A549 (cell line): Measurements from ENCODE around the gene ACSBG1. TPM values are rescaled to one million over a fixed set of nuclear protein-coding genes. Genes with fewer than 3 reads are reported as not detected.

Experiments
- ATAC-seq, 2 experiments: fragments of 200-7000 bp in 1 of 2; fragments of >200 bp in 1 of 2; cut with Nextera tagmentation in 1 of 2; cut with Tn5 transposase in 1 of 2; 3 replicates each; pipeline versions ENCODE4 v1.8.0 to v1.9.1; 2018 to 2020; ENCODE audit warnings: mild to moderate bottlenecking in 1 of 2, moderate library complexity in 1 of 2
- CTCF ChIA-PET: fragments of 300-600 bp; sonication (Branson Sonifier 250); formaldehyde crosslinking; extraction: SDS; loops from one replicate; lab custom pipeline; 2021; ENCODE audit warnings: antibody characterized with exemption, inconsistent platforms; lab: Yijun Ruan, JAX
- POLR2A ChIA-PET: fragments of 350-600 bp; formaldehyde crosslinking; extraction: SDS; loops from one replicate; lab custom pipeline; 2021; ENCODE audit warnings: antibody characterized with exemption, inconsistent platforms; lab: Yijun Ruan, JAX
- DNase-seq, 2 experiments: peaks; one replicate each; pipeline versions ENCODE4 v3.0.0 to v3.0.0-alpha.2; 2011 to 2016; ENCODE audit warnings: low read depth in 1 of 2, low spot score in 1 of 2
- FAIRE-seq: peaks from 2 replicates; lab custom pipeline; 2011; peaks lifted over from hg19 to GRCh38; lab: Jason Lieb, UNC
- H3K27ac ChIP-seq, 2 experiments: fragments of >200 bp; sonication (Bioruptor Twin); formaldehyde crosslinking; 3 replicates each; pipeline ENCODE4 v1.5.1; 2016 to 2017
- H3K4me1 ChIP-seq: fragments of >200 bp; sonication (Bioruptor Twin); formaldehyde crosslinking; 3 replicates; pipeline ENCODE4 v1.6.1; 2016
- H3K4me2 ChIP-seq: fragments of >200 bp; sonication (Bioruptor Twin); formaldehyde crosslinking; 3 replicates; pipeline ENCODE4 v1.6.1; 2016
- H3K4me3 ChIP-seq: fragments of >200 bp; sonication (Bioruptor Twin); formaldehyde crosslinking; 3 replicates; pipeline ENCODE4 v1.5.1; 2016
- H3K9me3 ChIP-seq: fragments of >200 bp; sonication (Bioruptor Twin); formaldehyde crosslinking; 3 replicates; pipeline ENCODE4 v1.6.1; 2016
- FOSL2 ChIP-seq, 2 experiments: fragments of 450-650 bp in 1 of 2; fragments of >200 bp in 1 of 2; sonication (Bioruptor Twin) in 1 of 2; formaldehyde crosslinking; IDR thresholded peaks; 2 replicates each; pipeline versions ENCODE4 v1.5.0 to v1.6.1; 2016 to 2020; ENCODE audit warnings: mild to moderate bottlenecking in 1 of 2, moderate library complexity in 1 of 2
- HEYL ChIP-seq: fragments of 250-450 bp; sonication (Bioruptor Pico); IDR thresholded peaks from 2 replicates; pipeline ENCODE4 v1.8.0; 2021; ENCODE audit warnings: mild to moderate bottlenecking, moderate library complexity
- JUN ChIP-seq, 2 experiments: fragments of >200 bp; sonication (Bioruptor Twin); formaldehyde crosslinking; IDR thresholded peaks; 2 replicates in 1 of 2; 3 replicates in 1 of 2; pipeline ENCODE4 v1.6.1; 2016 to 2017
- MAFK ChIP-seq: fragments of 450-650 bp; IDR thresholded peaks from 2 replicates; pipeline ENCODE4 v1.6.1; 2014; ENCODE audit not compliant: partially characterized antibody
- MAZ ChIP-seq: fragments of 150-350 bp; IDR thresholded peaks from 2 replicates; pipeline ENCODE4 v1.6.1; 2014; ENCODE audit warnings: antibody characterized with exemption, low read depth, low read length, borderline replicate concordance
- PHF8 ChIP-seq: fragments of 200-600 bp; sonication (generic); IDR thresholded peaks from 2 replicates; pipeline ENCODE4 v1.6.1; 2016; ENCODE audit warnings: low read depth, mild to moderate bottlenecking, antibody characterized with exemption, moderate library complexity, borderline replicate concordance
- RAD21 ChIP-seq, 2 experiments: fragments of >200 bp in 1 of 2; sonication (Bioruptor Twin) in 1 of 2; formaldehyde crosslinking in 1 of 2; IDR thresholded peaks in 1 of 2; conservative IDR thresholded peaks in 1 of 2; 2 replicates in 1 of 2; 3 replicates in 1 of 2; pipeline ENCODE4 v1.6.1; 2012 to 2018; ENCODE audit warnings: inconsistent platforms in 1 of 2
- RARB ChIP-seq: fragments of 250-450 bp; sonication (Bioruptor Pico); IDR thresholded peaks from 2 replicates; pipeline ENCODE4 v1.8.0; 2021; ENCODE audit warnings: mild to moderate bottlenecking, moderate library complexity
- RCOR1 ChIP-seq: fragments of 150-350 bp; IDR thresholded peaks from 2 replicates; pipeline ENCODE4 v1.6.1; 2014; ENCODE audit warnings: antibody characterized with exemption, low read length, low read depth
- RFX5 ChIP-seq: fragments of 450-650 bp; IDR thresholded peaks from 2 replicates; pipeline ENCODE4 v1.7.1; 2014; ENCODE audit warnings: antibody characterized with exemption, mild to moderate bottlenecking, moderate library complexity
- RNF2 ChIP-seq: fragments of 200-600 bp; sonication (generic); IDR thresholded peaks from 2 replicates; pipeline ENCODE4 v1.6.1; 2016; ENCODE audit warnings: low read depth, mild to moderate bottlenecking, antibody characterized with exemption, moderate library complexity, borderline replicate concordance
- SMC3 ChIP-seq: fragments of >200 bp; sonication (Bioruptor Twin); formaldehyde crosslinking; IDR thresholded peaks from 3 replicates; pipeline ENCODE4 v1.6.1; 2018; ENCODE audit warnings: inconsistent platforms
- TFCP2L1 ChIP-seq: fragments of 250-450 bp; sonication (Bioruptor Pico); IDR thresholded peaks from 2 replicates; pipeline ENCODE4 v1.5.0; 2021; ENCODE audit warnings: mild to moderate bottlenecking
- WGBS: methylation state at CpG from one replicate; pipeline ENCODE4 v1.1.6; 2017; ENCODE audit errors: missing lambda C conversion rate; 5-methylcytosine and 5-hydroxymethylcytosine counted together
- polyA plus RNA-seq, 4 experiments: library from polyadenylated mRNA; depleted of rRNA in 3 of 4; stranded (reverse); fragments of >200 nt; fragmentation: RNase III in 1 of 4; extraction: RNeasy Plus Mini Kit Qiagen cat#74134 plus additional on column Dnase treatment in 1 of 4; gene quantifications; 2 replicates in 3 of 4; 3 replicates in 1 of 4; pipeline ENCODE4 v1.2.3, GENCODE V29; 2011 to 2017
- TF ChIP-seq, protein P1 (sequence below): fragments of 250-450 bp; sonication (Bioruptor Pico); IDR thresholded peaks from 2 replicates; pipeline ENCODE4 v1.5.0; 2021; ENCODE audit warnings: mild to moderate bottlenecking, moderate library complexity, borderline replicate concordance
- TF ChIP-seq, protein P2 (sequence below): fragments of >200 bp; sonication (Bioruptor Twin); formaldehyde crosslinking; IDR thresholded peaks from 3 replicates; pipeline ENCODE4 v1.5.1; 2016
- TF ChIP-seq, protein P3 (sequence below): fragments of >200 bp; sonication (Bioruptor Twin); formaldehyde crosslinking; IDR thresholded peaks from 2 replicates; pipeline ENCODE4 v1.6.1; 2016
- TF ChIP-seq, protein P4 (sequence below): IDR thresholded peaks from 2 replicates; pipeline ENCODE4 v1.6.1; 2012; ENCODE audit warnings: low read depth, borderline replicate concordance

The ACSBG1 gene
- polyA plus RNA-seq, 2 of the 4 experiments (the other 2 are of a cell fraction), result 0.15 to 0.21 TPM

DNA sequence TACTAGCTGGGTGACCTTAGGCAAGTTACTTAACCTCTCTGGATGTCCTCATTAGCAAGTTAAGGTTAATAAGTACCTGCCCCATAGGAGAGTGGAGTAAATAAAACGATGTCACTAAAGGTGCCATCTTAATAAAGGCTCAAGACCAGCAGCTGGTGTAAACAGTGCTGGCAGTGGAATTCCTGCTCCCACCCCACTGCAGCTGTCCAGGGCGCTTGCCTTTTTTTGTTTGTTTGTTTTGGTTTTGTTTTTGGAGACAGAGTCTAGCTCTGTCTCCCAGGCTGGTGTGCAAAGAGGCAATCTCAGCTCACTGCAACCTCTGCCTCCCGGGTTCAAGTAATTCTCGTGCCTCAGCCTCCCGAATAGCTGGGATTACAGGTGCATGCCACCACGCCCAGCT, 56.3 kb downstream of the ACSBG1 start:
- Histone ChIP-seq H3K9me3 (no peaks in the 10 kb centered on the region), H3K4me3 (no peak overlapping the region), H3K27ac (no peak overlapping the region), H3K4me1 (no peaks in the 10 kb centered on the region), H3K4me2 (no peak overlapping the region)
- FAIRE-seq, result no peak
- no peak for TF ChIP-seq RARB (CRISPR knock-in tag)
- TF ChIP-seq TFCP2L1, result no peak
- TF ChIP-seq HEYL (CRISPR knock-in tag), result no peak
- no peak for TF ChIP-seq RFX5
- TF ChIP-seq, protein P1, sequence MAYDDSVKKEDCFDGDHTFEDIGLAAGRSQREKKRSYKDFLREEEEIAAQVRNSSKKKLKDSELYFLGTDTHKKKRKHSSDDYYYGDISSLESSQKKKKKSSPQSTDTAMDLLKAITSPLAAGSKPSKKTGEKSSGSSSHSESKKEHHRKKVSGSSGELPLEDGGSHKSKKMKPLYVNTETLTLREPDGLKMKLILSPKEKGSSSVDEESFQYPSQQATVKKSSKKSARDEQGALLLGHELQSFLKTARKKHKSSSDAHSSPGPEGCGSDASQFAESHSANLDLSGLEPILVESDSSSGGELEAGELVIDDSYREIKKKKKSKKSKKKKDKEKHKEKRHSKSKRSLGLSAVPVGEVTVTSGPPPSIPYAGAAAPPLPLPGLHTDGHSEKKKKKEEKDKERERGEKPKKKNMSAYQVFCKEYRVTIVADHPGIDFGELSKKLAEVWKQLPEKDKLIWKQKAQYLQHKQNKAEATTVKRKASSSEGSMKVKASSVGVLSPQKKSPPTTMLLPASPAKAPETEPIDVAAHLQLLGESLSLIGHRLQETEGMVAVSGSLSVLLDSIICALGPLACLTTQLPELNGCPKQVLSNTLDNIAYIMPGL (CRISPR knock-in tag), result no peak
- no peak for TF ChIP-seq RNF2
- TF ChIP-seq, protein P2, sequence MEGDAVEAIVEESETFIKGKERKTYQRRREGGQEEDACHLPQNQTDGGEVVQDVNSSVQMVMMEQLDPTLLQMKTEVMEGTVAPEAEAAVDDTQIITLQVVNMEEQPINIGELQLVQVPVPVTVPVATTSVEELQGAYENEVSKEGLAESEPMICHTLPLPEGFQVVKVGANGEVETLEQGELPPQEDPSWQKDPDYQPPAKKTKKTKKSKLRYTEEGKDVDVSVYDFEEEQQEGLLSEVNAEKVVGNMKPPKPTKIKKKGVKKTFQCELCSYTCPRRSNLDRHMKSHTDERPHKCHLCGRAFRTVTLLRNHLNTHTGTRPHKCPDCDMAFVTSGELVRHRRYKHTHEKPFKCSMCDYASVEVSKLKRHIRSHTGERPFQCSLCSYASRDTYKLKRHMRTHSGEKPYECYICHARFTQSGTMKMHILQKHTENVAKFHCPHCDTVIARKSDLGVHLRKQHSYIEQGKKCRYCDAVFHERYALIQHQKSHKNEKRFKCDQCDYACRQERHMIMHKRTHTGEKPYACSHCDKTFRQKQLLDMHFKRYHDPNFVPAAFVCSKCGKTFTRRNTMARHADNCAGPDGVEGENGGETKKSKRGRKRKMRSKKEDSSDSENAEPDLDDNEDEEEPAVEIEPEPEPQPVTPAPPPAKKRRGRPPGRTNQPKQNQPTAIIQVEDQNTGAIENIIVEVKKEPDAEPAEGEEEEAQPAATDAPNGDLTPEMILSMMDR, result no peak
- no peak for TF ChIP-seq MAFK
- no peak for TF ChIP-seq PHF8
- no peak for TF ChIP-seq JUN (IDR thresholded peaks at IDR 0.05)
- TF ChIP-seq, protein P3, sequence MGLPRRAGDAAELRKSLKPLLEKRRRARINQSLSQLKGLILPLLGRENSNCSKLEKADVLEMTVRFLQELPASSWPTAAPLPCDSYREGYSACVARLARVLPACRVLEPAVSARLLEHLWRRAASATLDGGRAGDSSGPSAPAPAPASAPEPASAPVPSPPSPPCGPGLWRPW, result no peak
- no peak for TF ChIP-seq MAZ
- TF ChIP-seq, protein P4, sequence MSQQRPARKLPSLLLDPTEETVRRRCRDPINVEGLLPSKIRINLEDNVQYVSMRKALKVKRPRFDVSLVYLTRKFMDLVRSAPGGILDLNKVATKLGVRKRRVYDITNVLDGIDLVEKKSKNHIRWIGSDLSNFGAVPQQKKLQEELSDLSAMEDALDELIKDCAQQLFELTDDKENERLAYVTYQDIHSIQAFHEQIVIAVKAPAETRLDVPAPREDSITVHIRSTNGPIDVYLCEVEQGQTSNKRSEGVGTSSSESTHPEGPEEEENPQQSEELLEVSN, result no peak
- no peak for TF ChIP-seq RCOR1
- ChIA-PET POLR2A (no interaction called here), CTCF (interaction anchor here (0.7 to 12.3 kb wide), 40 partner anchors 8 to 266 kb away, joined by 3 to 274 read pairs (median 6); partner anchors contain the start of genes ACSBG1, CIB2 and IDH3A)
- ATAC-seq, result no peak
- 46% methylated on average over 6 of the region's 6 CpGs for WGBS
- DNase-seq, result no peak

DNA sequence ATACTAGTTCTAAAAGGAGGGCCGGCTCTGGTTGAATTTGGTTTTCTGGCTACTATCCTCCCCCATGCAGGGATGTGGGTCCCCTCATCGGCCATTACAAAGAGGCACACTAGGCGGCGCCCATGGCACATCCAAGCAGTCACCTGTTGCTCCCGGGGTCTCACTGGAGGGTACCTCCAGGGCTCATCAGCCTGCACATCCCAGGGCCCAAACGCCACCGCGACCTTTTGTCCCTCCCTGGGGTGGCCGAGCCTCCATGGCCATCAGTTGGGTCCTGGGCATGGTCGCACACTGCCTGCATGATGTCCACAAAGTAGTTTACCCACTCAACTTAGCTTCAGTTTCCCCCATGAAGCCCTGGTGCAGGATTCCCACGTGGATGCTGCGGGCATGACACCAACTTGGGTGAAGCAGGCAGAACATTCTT, 56.9 kb downstream of the ACSBG1 start:
- ATAC-seq, result peak; percentile 75 to 87
- no peaks in the 10 kb centered on the region for H3K9me3 ChIP-seq
- no peaks in the 10 kb centered on the region for H3K4me1 ChIP-seq
- TF ChIP-seq FOSL2 (IDR thresholded peaks at IDR 0.05) (no peak), FOSL2 (CRISPR knock-in tag; IDR thresholded peaks at IDR 0.05) (no peak), RAD21 (conservative IDR thresholded peaks at IDR 0.05 in 1 of 2, IDR thresholded peaks at IDR 0.05 in 1 of 2) (peak; percentile 94 to 95), SMC3 (peak; percentile 96)
- TF ChIP-seq, protein P2, result peak; percentile 93
- H3K4me2 ChIP-seq, result no peak overlapping the region
- CTCF ChIA-PET, result interaction anchor here (0.7 to 12.3 kb wide), 47 partner anchors 8 to 267 kb away, joined by 3 to 274 read pairs (median 6); partner anchors contain the start of genes ACSBG1, CIB2, DNAJA4 and IDH3A
- no peak overlapping the region for H3K4me3 ChIP-seq
- POLR2A ChIA-PET, result no interaction called here
- DNase-seq, result peak; percentile 44 to 61
- FAIRE-seq, result no peak
- WGBS, result 7% methylated on average over 12 of the region's 12 CpGs
- no peak overlapping the region for H3K27ac ChIP-seq
